ENCODE measurements around the gene NCR1.

DNA sequence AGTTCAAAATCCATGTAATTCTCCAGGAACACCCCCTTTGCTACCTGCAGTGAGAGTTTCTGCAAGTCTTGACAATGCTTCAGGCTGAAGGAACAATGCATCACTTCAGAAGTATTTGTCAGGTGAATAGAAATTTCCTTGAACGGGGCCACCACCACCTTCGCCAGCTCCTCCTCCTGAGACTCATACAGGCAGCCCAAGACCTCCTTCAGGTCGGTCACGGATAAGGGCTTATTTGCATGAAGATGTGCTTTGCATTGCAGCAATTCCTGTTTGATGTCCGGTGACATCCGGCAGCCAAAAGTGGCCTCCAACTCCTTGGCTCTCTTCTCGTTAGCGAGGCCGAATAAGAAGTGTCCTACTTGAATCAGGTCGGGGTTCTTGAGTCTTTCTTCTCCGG is 33.0 kb downstream of the NCR1 start:
- no peak for TF ChIP-seq EZH2 (optimal IDR thresholded peaks at IDR 0.05; ENCODE audit: low read depth, low read length)
- TF ChIP-seq, protein P1, sequence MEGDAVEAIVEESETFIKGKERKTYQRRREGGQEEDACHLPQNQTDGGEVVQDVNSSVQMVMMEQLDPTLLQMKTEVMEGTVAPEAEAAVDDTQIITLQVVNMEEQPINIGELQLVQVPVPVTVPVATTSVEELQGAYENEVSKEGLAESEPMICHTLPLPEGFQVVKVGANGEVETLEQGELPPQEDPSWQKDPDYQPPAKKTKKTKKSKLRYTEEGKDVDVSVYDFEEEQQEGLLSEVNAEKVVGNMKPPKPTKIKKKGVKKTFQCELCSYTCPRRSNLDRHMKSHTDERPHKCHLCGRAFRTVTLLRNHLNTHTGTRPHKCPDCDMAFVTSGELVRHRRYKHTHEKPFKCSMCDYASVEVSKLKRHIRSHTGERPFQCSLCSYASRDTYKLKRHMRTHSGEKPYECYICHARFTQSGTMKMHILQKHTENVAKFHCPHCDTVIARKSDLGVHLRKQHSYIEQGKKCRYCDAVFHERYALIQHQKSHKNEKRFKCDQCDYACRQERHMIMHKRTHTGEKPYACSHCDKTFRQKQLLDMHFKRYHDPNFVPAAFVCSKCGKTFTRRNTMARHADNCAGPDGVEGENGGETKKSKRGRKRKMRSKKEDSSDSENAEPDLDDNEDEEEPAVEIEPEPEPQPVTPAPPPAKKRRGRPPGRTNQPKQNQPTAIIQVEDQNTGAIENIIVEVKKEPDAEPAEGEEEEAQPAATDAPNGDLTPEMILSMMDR (IDR thresholded peaks at IDR 0.05; ENCODE audit: low read length), result no peak
